GM23248 (cell line): ENCODE results near the gene ZNF138. TPM values are rescaled to one million over a fixed set of nuclear protein-coding genes. Genes with fewer than 3 reads are reported as not detected.

Source experiments
- DNase-seq: peaks from one replicate; pipeline ENCODE4 v3.0.0-alpha.2; 2015
- H2AFZ ChIP-seq: fragments of 200-600 bp; sonication (generic); 2 replicates; pipeline ENCODE4 v1.6.1; 2016; ENCODE audit warnings: antibody characterized with exemption
- H3F3A ChIP-seq: fragments of 200-600 bp; sonication (generic); 2 replicates; pipeline ENCODE4 v1.6.1; 2016; ENCODE audit warnings: mild to moderate bottlenecking, antibody characterized with exemption, mixed run types; ENCODE audit not compliant: insufficient read depth
- H3K27ac ChIP-seq: fragments of 200-600 bp; sonication (generic); 2 replicates; pipeline ENCODE4 v1.5.1; 2016; ENCODE audit warnings: mild to moderate bottlenecking
- H3K27me3 ChIP-seq: fragments of 200-600 bp; sonication (generic); replicated peaks from 2 replicates; pipeline ENCODE4 v1.6.1; 2016; ENCODE audit warnings: mild to moderate bottlenecking; ENCODE audit not compliant: insufficient read depth
- H3K36me3 ChIP-seq: fragments of 200-600 bp; sonication (generic); 2 replicates; pipeline ENCODE4 v1.6.1; 2016; ENCODE audit warnings: low read depth, mild to moderate bottlenecking
- H3K4me1 ChIP-seq: fragments of 200-600 bp; sonication (generic); 2 replicates; pipeline ENCODE4 v1.6.1; 2016; ENCODE audit warnings: mild to moderate bottlenecking; ENCODE audit not compliant: insufficient read depth
- H3K4me2 ChIP-seq: fragments of 200-600 bp; sonication (generic); one replicate; pipeline ENCODE4 v1.6.1; 2016; ENCODE audit warnings: mild to moderate bottlenecking; ENCODE audit not compliant: unreplicated experiment
- H3K4me3 ChIP-seq: fragments of 200-600 bp; sonication (generic); 2 replicates; pipeline ENCODE4 v1.5.1; 2016; ENCODE audit warnings: mild to moderate bottlenecking
- H3K79me2 ChIP-seq: fragments of 200-600 bp; sonication (generic); 2 replicates; pipeline ENCODE4 v1.6.1; 2016; ENCODE audit warnings: mild to moderate bottlenecking; ENCODE audit not compliant: insufficient read depth
- H3K9ac ChIP-seq: fragments of 200-600 bp; sonication (generic); 2 replicates; pipeline ENCODE4 v1.6.1; 2016; ENCODE audit warnings: mild to moderate bottlenecking
- H3K9me2 ChIP-seq: fragments of 200-600 bp; sonication (generic); 2 replicates; pipeline ENCODE4 v1.6.1; 2016; ENCODE audit warnings: mixed run types, mild to moderate bottlenecking, moderate library complexity; ENCODE audit not compliant: insufficient read depth
- H3K9me3 ChIP-seq: fragments of 200-600 bp; sonication (generic); one replicate; pipeline ENCODE4 v1.6.1; 2017; ENCODE audit warnings: low read depth
- H4K20me1 ChIP-seq: fragments of 200-600 bp; sonication (generic); 2 replicates; pipeline ENCODE4 v1.6.0; 2016; ENCODE audit not compliant: insufficient read depth
- EZH2 ChIP-seq: fragments of 200-600 bp; sonication (generic); IDR thresholded peaks from 2 replicates; pipeline ENCODE4 v1.6.1; 2018; ENCODE audit warnings: antibody characterized with exemption, mild to moderate bottlenecking; ENCODE audit not compliant: insufficient read depth, poor library complexity, severe bottlenecking
- EZH2phosphoT487 ChIP-seq: fragments of 200-600 bp; sonication (generic); IDR thresholded peaks from 2 replicates; pipeline ENCODE4 v1.6.1; 2018; ENCODE audit warnings: antibody characterized with exemption, moderate library complexity, mild to moderate bottlenecking, low read depth; ENCODE audit not compliant: insufficient read depth
- WGBS, 2 experiments: methylation state at CpG; one replicate each; pipeline ENCODE4 v1.1.6; 2015 to 2017; ENCODE audit warnings: low lambda C conversion rate in 2 of 2, low coverage in 1 of 2; ENCODE audit errors: missing lambda C conversion rate in 2 of 2; 5-methylcytosine and 5-hydroxymethylcytosine counted together
- in situ Hi-C: fragments of 300-500 bp; cut with MboI; formaldehyde crosslinking; loops from 2 replicates; pipeline ENCODE4 v1.15.0; 2020
- polyA plus RNA-seq: library from polyadenylated mRNA; unstranded; fragments of >200 nt; fragmentation: Nextera tagmentation; extraction: Ambion mirVana; gene quantifications from 2 replicates; pipeline ENCODE4 v1.2.1, GENCODE V29; 2016
- total RNA-seq: library from RNA; depleted of rRNA; stranded (reverse); fragments of >200 nt; shearing (Covaris generic); gene quantifications from 2 replicates; pipeline ENCODE4 v1.2.3, GENCODE V29; 2014; rRNA removed

Gene ZNF138
- total RNA-seq (5.6 and 7.6 TPM in 2 replicates), polyA plus RNA-seq (3.1 and 3.4 TPM in 2 replicates)

DNA sequence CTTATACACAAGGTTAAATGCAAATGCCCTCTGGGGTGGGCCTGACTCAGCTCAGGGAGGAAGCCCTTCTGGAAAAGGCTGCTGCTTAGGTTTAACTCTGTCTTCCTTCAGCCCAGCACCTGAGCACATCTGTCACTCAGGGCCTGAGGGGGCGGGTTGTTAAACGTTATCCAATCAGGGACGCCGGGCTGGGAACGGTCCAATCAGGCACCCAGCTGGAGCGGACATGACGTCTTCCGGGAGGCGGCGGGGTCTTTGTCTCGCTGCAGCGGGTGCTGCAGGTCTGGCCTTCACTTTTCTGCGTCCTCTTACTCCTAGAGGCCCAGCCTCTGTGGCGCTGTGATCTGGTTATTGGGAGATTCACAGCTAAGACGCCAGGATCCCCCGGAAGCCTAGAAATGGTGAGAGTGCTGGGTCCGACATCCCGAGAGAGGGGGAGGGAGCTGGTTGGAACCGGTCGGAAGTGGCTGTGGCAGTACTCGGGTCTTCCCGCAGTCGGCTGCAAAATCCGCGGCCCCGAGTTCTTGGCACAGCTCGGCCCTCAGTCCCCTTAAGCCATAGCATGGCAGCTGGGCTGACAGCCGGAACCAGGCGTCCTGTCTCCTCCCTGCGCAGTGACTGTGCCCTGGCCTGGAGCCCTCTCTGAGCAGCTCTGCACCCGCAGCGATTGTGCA, at the start of gene ZNF138:
Gene ZNF138 (plus strand): TSS at position 258 of the 674 bp plus-strand sequence. CDS start 141 bp downstream, at position 399.
- in situ Hi-C loops = no loop called here
- H4K20me1 ChIP-seq = no peaks in the 10 kb centered on the region
- H3K4me3 ChIP-seq = peak within 1 kb of the TSS; percentile 94
- H3K27me3 ChIP-seq = no peaks in the 10 kb centered on the region
- H3K9me3 ChIP-seq = no peaks in the 10 kb centered on the region
- H3K9ac ChIP-seq = peak within 1 kb of the TSS; percentile 94
- peak within 1 kb of the TSS; percentile 88 for H3K4me2 ChIP-seq
- peak within 1 kb of the TSS; percentile 93 for H2AFZ ChIP-seq
- H3K79me2 ChIP-seq = peaks cover 25% of the 10 kb centered on the region
- H3K27ac ChIP-seq = peak within 1 kb of the TSS; percentile 88
- peak; percentile 99 for DNase-seq
- no peaks in the 10 kb centered on the region for H3K36me3 ChIP-seq
- peaks cover 5% of the 10 kb centered on the region; the same call in 1 of the 2 replicates for H3K4me1 ChIP-seq
- no peak for TF ChIP-seq EZH2phosphoT487
- no peak for TF ChIP-seq EZH2
- 1% methylated on average over 32 of the region's 32 CpGs for WGBS, 2 experiments
- H3F3A ChIP-seq = no peaks in the 10 kb centered on the region
- no peaks in the 10 kb centered on the region for H3K9me2 ChIP-seq

GRCh38 chr7:64744680-64745079, 49.5 kb upstream of the ZNF138 start:
- Histone ChIP-seq H3K4me3 (no peak overlapping the region), H3K4me1 (no peaks in the 10 kb centered on the region), H3K9me3 (no peaks in the 10 kb centered on the region), H3K4me2 (no peak overlapping the region), H4K20me1 (no peaks in the 10 kb centered on the region), H3F3A (no peaks in the 10 kb centered on the region), H2AFZ (no peak overlapping the region), H3K27ac (no peak overlapping the region), H3K27me3 (no peaks in the 10 kb centered on the region), H3K36me3 (no peaks in the 10 kb centered on the region), H3K9ac (no peak overlapping the region), H3K79me2 (no peaks in the 10 kb centered on the region), H3K9me2 (no peaks in the 10 kb centered on the region)
- in situ Hi-C loops = no loop called here
- 42 to 48% methylated on average over 4 of the region's 4 CpGs for WGBS, 2 experiments
- TF ChIP-seq EZH2 (no peak), EZH2phosphoT487 (no peak)
- DNase-seq = no peak

- Histone ChIP-seq H3K27me3 (no peaks in the 10 kb centered on the region), H3K36me3 (no peaks in the 10 kb centered on the region), H3K9me3 (no peaks in the 10 kb centered on the region), H3K9ac (no peak overlapping the region), H3K27ac (no peak overlapping the region), H3K9me2 (no peaks in the 10 kb centered on the region), H3K4me3 (no peak overlapping the region), H3K4me2 (no peak overlapping the region), H3K4me1 (no peaks in the 10 kb centered on the region), H4K20me1 (no peaks in the 10 kb centered on the region), H2AFZ (no peak overlapping the region), H3K79me2 (no peaks in the 10 kb centered on the region), H3F3A (no peaks in the 10 kb centered on the region)
- DNase-seq = no peak
- in situ Hi-C loops = no loop called here
- TF ChIP-seq EZH2 = no peak
- TF ChIP-seq EZH2phosphoT487 = no peak
Observed at GRCh38 chr7:64747802-64748201, 46.4 kb upstream of the ZNF138 start.

GRCh38 chr7:64753032-64753431, 41.2 kb upstream of the ZNF138 start:
- no peaks in the 10 kb centered on the region for H3K36me3 ChIP-seq
- H3K79me2 ChIP-seq = no peaks in the 10 kb centered on the region
- no peak overlapping the region for H3K9ac ChIP-seq
- H4K20me1 ChIP-seq = no peaks in the 10 kb centered on the region
- H3K4me1 ChIP-seq = no peaks in the 10 kb centered on the region
- H3K27me3 ChIP-seq = no peaks in the 10 kb centered on the region
- in situ Hi-C loops = no loop called here
- TF ChIP-seq EZH2phosphoT487 (no peak), EZH2 (no peak)
- H3K9me3 ChIP-seq = no peaks in the 10 kb centered on the region
- no peak overlapping the region for H3K4me3 ChIP-seq
- no peaks in the 10 kb centered on the region for H3F3A ChIP-seq
- H3K4me2 ChIP-seq = no peak overlapping the region
- H3K27ac ChIP-seq = no peak overlapping the region
- H2AFZ ChIP-seq = no peak overlapping the region
- no peak for DNase-seq
- WGBS, 2 experiments = 12 to 14% methylated on average over 2 of the region's 2 CpGs
- H3K9me2 ChIP-seq = no peaks in the 10 kb centered on the region
